Measurements from ENCODE around the gene LILRA5.
"Not testable (repeated sequence)": the region's sequence is repeated elsewhere in the genome, so short reads cannot be mapped to it uniquely, and the experiment has no call there.

- TF ChIP-seq ESRRA (CRISPR knock-in tag; IDR thresholded peaks at IDR 0.05; ENCODE audit: low read depth); ZSCAN29 (CRISPR knock-in tag; conservative IDR thresholded peaks at IDR 0.05); ATF1 (CRISPR knock-in tag; IDR thresholded peaks at IDR 0.05); ZBTB20 (CRISPR knock-in tag; IDR thresholded peaks at IDR 0.05; ENCODE audit: borderline replicate concordance, low read depth); PHF5A (CRISPR knock-in tag; IDR thresholded peaks at IDR 0.05; ENCODE audit: low read depth, unreplicated experiment); CEBPB (IDR thresholded peaks at IDR 0.05; ENCODE audit: borderline replicate concordance, low read depth, low read length); TAF1 (CRISPR knock-in tag; IDR thresholded peaks at IDR 0.05); HNF1B (CRISPR knock-in tag; IDR thresholded peaks at IDR 0.05); ZSCAN20 (CRISPR knock-in tag; IDR thresholded peaks at IDR 0.05; ENCODE audit: borderline replicate concordance); ZNF788 (CRISPR knock-in tag; IDR thresholded peaks at IDR 0.05; ENCODE audit: borderline replicate concordance); TCF7L2 (IDR thresholded peaks at IDR 0.05; ENCODE audit: low read depth, low read length): not testable (repeated sequence)
Observed at GRCh38 chr19:54272181-54272580, 40.8 kb downstream of the LILRA5 start.
